ENCODE data around the gene OSTF1.

OSTF1 gene

GRCh38 chr9:75083188-75083970 is 4.9 kb upstream of the OSTF1 start:
- no peak for TF ChIP-seq CTCF (IDR thresholded peaks at IDR 0.05; ENCODE audit: low read depth, low read length)
- no peak for DNase-seq (ENCODE audit: low read depth, low spot score)
- H3K4me3 ChIP-seq (ENCODE audit: low read depth, low read length), result no peak overlapping the region
- in situ Hi-C loops (cut with HindIII; ENCODE audit: low sequenced_read_pairs), result no loop called here

GRCh38 chr9:75084081-75084672 is 4.1 kb upstream of the OSTF1 start:
- in situ Hi-C loops (cut with HindIII; ENCODE audit: low sequenced_read_pairs), result no loop called here
- no peak for TF ChIP-seq CTCF (IDR thresholded peaks at IDR 0.05; ENCODE audit: low read depth, low read length)
- H3K4me3 ChIP-seq (ENCODE audit: low read depth, low read length), result no peak overlapping the region
- no peak for DNase-seq (ENCODE audit: low read depth, low spot score)

- DNase-seq (ENCODE audit: low read depth, low spot score), result no peak
- in situ Hi-C loops (cut with HindIII; ENCODE audit: low sequenced_read_pairs), result no loop called here
- TF ChIP-seq CTCF (IDR thresholded peaks at IDR 0.05; ENCODE audit: low read depth, low read length), result no peak
- no peak overlapping the region for H3K4me3 ChIP-seq (ENCODE audit: low read depth, low read length)
Measured at GRCh38 chr9:75085640-75086039, 2.7 kb upstream of the OSTF1 start.

GRCh38 chr9:75086541-75087288 is 1.6 kb upstream of the OSTF1 start:
- in situ Hi-C loops (cut with HindIII; ENCODE audit: low sequenced_read_pairs), result no loop called here
- peak overlapping the region; percentile 91 for H3K4me3 ChIP-seq (ENCODE audit: low read depth, low read length)
- DNase-seq (ENCODE audit: low read depth, low spot score), result no peak
- no peak for TF ChIP-seq CTCF (IDR thresholded peaks at IDR 0.05; ENCODE audit: low read depth, low read length)

GRCh38 chr9:75087289-75087823 is 958 bp upstream of the OSTF1 start:
- H3K4me3 ChIP-seq (ENCODE audit: low read depth, low read length), result peak overlapping the region; percentile 91
- in situ Hi-C loops (cut with HindIII; ENCODE audit: low sequenced_read_pairs), result no loop called here
- no peak for TF ChIP-seq CTCF (IDR thresholded peaks at IDR 0.05; ENCODE audit: low read depth, low read length)
- DNase-seq (ENCODE audit: low read depth, low spot score), result peak; percentile 63

GRCh38 chr9:75088646-75089372 is 495 bp downstream of the OSTF1 start:
- in situ Hi-C loops (cut with HindIII; ENCODE audit: low sequenced_read_pairs), result no loop called here
- TF ChIP-seq CTCF (IDR thresholded peaks at IDR 0.05; ENCODE audit: low read depth, low read length), result peak; percentile 48
- DNase-seq (ENCODE audit: low read depth, low spot score), result peak; percentile 63
- peak overlapping the region; percentile 84 for H3K4me3 ChIP-seq (ENCODE audit: low read depth, low read length)

Measured in astrocyte of the spinal cord (primary cell).